ENCODE measurements around the gene PTPRF.

Gene PTPRF

DNA sequence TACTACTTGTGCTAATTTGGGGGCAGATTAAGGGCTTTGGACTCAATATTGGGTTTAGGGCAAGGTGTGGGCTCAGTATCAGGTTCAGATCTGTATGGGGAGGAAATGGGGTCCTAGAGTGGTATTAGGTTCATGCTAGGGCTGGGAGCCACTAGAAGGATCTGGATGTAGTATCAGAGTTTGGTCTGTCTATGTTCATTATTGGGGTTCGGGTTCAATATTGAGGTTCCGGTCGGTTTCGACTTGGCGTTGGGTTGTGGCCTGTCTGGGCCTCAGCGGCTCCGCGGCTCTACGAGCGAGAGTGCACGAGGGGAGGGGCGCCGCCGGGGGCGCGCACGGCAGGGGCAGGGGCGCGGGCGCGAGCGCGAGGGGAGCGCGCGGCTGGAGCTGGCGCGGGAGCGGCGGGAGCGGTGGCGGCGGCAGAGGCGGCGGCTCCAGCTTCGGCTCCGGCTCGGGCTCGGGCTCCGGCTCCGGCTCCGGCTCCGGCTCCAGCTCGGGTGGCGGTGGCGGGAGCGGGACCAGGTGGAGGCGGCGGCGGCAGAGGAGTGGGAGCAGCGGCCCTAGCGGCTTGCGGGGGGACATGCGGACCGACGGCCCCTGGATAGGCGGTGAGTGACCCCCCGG lies at the start of gene PTPRF:
Gene PTPRF, plus strand, starts transcription at position 401 of the 624 bp plus-strand sequence. CDS start 14,193 bp downstream, outside the sequence.
- DNase-seq (ENCODE audit: low spot score) = peak; percentile 70
- TF ChIP-seq, protein P1, sequence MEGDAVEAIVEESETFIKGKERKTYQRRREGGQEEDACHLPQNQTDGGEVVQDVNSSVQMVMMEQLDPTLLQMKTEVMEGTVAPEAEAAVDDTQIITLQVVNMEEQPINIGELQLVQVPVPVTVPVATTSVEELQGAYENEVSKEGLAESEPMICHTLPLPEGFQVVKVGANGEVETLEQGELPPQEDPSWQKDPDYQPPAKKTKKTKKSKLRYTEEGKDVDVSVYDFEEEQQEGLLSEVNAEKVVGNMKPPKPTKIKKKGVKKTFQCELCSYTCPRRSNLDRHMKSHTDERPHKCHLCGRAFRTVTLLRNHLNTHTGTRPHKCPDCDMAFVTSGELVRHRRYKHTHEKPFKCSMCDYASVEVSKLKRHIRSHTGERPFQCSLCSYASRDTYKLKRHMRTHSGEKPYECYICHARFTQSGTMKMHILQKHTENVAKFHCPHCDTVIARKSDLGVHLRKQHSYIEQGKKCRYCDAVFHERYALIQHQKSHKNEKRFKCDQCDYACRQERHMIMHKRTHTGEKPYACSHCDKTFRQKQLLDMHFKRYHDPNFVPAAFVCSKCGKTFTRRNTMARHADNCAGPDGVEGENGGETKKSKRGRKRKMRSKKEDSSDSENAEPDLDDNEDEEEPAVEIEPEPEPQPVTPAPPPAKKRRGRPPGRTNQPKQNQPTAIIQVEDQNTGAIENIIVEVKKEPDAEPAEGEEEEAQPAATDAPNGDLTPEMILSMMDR (IDR thresholded peaks at IDR 0.05; ENCODE audit: extremely low read depth, missing control alignments) = no peak

DNA sequence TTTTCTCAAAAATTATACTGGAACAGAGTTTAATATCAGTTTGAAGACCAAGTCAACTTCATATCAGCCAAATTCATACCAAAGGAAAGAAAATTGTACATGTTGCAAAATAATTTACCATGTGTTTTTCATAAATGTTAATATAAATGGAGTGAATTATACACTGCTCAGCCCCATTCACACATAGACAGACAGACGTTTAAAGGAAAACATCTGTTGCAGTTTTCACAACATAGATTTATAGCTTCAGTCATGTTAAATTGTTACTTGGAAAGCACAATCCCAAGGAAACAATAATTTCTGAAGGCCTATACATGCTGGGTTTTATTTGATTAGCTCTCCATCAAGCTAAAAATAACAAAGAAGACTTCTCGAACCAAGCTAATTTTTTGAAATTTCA lies 49.2 kb upstream of the PTPRF start:
- TF ChIP-seq, protein P1 (IDR thresholded peaks at IDR 0.05; ENCODE audit: extremely low read depth, missing control alignments) = no peak
- no peak for DNase-seq (ENCODE audit: low spot score)

DNA sequence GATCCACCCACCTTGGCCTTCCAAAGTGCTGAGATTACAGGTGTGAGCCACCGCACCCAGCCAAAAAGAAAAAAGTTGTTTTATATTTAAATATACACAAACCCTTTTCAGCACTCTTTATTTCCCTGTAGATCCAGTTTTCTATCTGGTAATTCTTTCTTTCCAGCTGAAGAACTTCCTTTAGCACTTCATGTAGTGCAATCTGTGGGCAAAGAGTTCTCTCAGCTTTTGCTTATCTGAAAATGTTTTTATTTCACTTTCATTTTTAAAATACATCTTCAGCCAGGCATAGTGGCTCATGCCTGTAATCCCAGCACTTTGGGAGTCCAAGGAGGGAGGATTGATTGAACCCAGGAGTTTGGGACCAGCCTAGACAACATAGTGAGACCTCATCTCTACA lies 48.5 kb upstream of the PTPRF start:
- TF ChIP-seq, protein P1 (IDR thresholded peaks at IDR 0.05; ENCODE audit: extremely low read depth, missing control alignments) = no peak
- DNase-seq (ENCODE audit: low spot score) = no peak

DNA sequence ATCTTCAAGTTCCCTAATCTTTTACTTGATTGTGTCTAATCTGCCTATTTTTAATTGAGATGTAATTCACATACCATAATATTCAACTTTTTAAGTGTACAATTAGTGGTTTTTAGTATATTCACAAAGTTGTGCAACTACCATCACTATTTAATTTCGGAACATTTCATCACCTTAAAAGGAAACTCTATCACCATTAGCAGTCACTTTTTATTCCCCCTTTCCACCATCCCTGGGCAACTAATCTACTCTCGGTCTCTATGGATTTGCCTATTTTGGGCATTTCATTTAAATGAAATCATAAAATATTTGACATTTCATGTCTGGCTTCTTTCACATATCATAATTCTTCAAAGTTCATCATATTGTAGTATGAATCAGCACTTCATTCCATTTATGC lies 46.3 kb upstream of the PTPRF start:
- TF ChIP-seq, protein P1 (IDR thresholded peaks at IDR 0.05; ENCODE audit: extremely low read depth, missing control alignments) = no peak
- no peak for DNase-seq (ENCODE audit: low spot score)

GRCh38 chr1:43488165-43488564 lies 42.5 kb upstream of the PTPRF start:
- TF ChIP-seq, protein P1 (IDR thresholded peaks at IDR 0.05; ENCODE audit: extremely low read depth, missing control alignments) = no peak

DNA sequence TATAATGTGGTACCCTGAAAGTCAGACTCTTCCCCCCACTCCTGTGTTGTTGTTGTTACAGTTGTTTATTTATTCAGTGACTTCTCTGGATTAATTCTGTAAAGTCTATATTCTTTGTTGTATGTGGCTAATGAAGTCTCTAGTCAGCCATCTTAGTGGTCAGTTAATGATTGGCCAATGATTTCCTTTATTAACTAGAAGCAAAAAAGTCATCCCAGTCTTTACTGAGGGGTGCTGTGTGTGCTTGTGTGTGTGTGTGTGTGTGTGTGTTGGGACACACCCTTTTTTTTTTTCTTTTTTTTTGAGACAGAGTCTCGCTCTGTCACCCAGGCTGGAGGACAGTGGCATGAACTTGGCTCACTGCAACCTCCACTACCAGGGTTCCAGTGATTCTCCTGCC lies 39.6 kb upstream of the PTPRF start:
- TF ChIP-seq, protein P1 (IDR thresholded peaks at IDR 0.05; ENCODE audit: extremely low read depth, missing control alignments) = no peak
- no peak for DNase-seq (ENCODE audit: low spot score)

More at GRCh38 chr1:43488165-43488564, 42.5 kb upstream of the PTPRF start:
- DNase-seq (ENCODE audit: low spot score) = no peak

- TF ChIP-seq, protein P1 (IDR thresholded peaks at IDR 0.05; ENCODE audit: extremely low read depth, missing control alignments) = no peak
- DNase-seq (ENCODE audit: low spot score) = no peak
These were observed 37.9 kb upstream of the PTPRF start for GRCh38 chr1:43492826-43493225.

Data from GM20000 (cell line).